HG03575 (cell line): ENCODE measurements around the gene DLL1.

Experiments
- ATAC-seq: cut with Tn5 transposase; IDR thresholded peaks from one replicate; pipeline ENCODE4 v1.9.1; 2021; ENCODE audit not compliant: unreplicated experiment, insufficient number of reproducible peaks, low FRiP score; ENCODE audit errors: extremely low read depth

DLL1 gene

DNA sequence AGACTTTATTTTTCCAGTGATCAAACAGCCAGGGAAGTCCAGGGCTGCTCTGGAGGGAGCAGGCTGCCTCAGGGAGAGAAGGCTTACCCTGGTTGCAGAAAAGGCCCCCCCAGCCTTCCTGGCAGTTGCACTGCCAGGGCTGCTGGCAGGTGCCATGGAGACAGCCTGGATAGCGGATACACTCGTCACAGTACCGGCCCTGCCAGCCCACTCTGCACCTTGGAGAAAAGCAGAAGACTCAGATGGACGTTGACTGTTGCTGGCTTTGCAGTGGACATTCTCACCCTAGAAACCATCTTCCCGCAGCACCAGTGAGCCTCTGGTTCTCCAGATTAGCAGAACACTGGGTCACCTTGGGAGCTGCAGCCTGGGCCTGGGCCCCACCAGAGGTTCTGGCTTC is 5.4 kb downstream of the DLL1 start:
- no peak for ATAC-seq

- no peak for ATAC-seq
These were observed 5.9 kb downstream of the DLL1 start for GRCh38 chr6:170284866-170285469.

- no peak for ATAC-seq
These were observed 6.6 kb downstream of the DLL1 start for GRCh38 chr6:170284126-170284773.

DNA sequence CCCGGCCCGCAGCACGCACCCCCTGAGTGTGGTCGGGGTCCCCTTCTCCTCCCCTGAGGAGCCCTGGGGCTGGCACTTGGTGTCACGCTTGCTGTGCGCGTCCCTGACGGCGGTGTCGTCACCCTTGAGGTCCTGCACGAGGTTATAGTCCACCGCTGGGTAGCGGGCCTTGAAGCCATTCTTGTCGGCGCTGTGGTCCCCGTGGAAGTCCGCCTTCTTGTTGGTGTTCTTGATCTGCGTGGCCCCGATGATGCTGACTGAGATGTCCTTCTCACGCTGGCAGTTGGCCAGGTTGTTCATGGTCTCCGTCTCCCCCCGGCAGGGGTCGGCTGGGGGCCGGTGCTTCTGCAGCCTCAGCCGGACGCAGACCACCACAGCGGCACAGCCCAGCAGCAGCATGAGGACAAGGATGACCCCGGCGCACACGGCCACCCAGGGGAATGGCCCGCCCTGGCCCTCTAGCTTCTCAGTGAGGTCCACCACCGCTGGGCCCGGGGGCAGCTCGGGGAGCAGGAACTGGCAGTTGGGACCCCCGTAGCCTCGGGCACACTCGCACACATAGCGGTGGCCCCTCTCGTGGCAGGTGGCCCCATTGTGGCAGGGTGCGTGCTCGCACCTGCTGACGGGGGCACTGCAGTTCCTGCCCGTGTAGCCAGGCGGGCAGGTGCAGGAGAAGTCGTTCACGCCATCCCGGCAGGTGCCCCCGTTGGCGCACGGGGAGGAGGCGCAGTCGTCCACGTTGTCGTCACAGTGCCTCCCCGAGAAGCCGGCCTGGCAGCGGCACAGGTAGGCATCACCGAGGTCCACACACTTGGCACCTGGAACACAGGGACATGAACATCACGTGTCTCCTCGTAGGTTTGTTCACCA is 7.4 kb downstream of the DLL1 start:
- no peak for ATAC-seq

DNA sequence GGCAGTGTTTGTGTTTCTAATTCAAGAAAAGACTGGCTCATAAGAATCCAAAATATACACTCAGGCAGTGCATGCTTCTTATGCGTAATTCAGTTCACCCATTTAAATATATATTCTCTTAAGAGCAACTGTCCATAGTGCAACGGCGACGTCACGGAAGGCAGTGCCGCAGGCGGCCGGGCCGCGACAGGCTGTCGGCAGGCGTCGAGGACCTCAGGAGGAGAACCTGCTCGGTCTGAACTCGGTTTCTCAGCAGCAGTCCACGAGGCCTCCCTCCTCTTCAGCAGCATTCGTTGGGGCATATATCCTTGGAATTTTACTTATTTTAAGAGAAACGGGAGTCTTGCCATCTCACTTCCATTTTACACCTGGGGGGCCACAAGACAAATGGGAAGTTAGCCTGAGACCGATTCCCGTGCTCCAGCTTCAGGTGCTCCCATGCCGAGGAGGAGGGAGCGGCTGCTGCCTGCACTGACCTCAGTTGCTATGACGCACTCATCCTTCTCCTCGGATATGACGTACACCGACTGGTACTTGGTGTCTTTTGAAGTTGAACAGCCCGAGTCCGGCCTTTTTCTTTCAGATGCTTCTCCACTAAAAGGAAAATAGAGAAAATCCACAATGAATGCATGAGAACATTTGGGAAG is 8.2 kb downstream of the DLL1 start:
- ATAC-seq = no peak

DNA sequence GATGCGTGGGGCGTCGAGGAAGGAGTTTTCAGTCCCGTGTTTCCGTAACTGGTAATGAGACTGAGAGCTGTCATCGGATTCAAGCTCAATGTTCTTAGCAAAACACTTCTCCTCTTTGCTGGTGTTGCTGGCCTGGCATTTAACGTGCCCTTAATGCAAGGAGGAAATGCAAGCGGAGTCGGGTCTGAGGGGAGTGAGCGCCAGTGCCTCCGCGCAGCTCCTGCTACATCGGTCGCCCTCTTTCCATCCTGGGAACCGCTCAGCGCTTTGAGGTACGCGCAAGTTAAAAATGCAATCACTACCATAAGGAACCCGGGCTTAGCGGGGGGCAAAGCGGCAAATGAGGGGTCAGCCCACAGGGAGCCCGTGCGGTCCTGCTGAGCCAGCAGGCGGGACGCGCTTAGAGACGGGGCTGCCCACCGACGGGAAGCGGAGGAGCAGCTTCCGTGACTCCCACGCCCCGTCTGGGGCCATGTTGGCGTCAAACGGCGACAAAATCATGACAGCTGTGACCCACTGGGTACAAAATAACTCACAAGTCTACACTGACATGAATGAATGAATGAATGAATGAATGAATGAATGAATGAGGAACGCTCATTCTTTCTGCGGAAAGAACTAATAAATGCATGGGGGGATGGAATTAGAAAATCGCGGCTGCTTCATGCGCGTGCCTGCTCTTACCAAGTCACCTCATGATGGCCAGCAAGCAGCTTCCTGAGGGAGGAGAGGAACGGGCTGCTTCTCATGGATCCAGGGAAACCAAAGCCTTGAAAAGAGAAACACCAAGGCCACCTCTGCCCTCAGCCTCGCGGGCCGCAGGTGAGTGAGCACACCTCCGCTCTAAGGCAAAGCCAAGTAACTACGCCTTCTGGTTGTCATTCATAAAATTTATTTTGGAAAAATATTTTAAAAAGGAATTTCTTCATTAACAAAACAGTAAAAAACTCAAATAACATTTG is 9.3 kb downstream of the DLL1 start:
- ATAC-seq = no peak

- ATAC-seq = no peak
These were observed 10.2 kb downstream of the DLL1 start for GRCh38 chr6:170280689-170281045.

- no peak for ATAC-seq
These were observed 10.7 kb downstream of the DLL1 start for GRCh38 chr6:170279977-170280688.

- no peak for ATAC-seq
These were observed 11.5 kb downstream of the DLL1 start for GRCh38 chr6:170279426-170279825.

DNA sequence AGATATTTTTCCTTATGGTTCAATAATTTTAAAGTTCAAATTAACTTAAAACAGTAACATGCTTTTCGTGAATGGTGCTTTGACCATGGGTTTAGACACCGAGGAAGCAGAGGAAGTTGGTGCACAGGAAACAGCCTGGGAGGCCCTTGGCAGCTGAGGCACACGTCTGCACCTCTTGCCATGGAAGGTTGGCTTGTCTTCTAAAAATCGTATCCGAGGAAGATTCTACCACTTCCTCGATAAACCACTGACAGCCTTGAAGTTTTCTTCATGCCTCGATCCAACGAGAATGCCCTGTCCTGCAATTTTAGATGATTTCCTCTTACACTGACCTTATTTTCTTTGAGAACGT is 12.2 kb downstream of the DLL1 start:
- ATAC-seq = no peak

- ATAC-seq = no peak
These were observed 12.8 kb downstream of the DLL1 start for GRCh38 chr6:170277893-170278742.

DNA sequence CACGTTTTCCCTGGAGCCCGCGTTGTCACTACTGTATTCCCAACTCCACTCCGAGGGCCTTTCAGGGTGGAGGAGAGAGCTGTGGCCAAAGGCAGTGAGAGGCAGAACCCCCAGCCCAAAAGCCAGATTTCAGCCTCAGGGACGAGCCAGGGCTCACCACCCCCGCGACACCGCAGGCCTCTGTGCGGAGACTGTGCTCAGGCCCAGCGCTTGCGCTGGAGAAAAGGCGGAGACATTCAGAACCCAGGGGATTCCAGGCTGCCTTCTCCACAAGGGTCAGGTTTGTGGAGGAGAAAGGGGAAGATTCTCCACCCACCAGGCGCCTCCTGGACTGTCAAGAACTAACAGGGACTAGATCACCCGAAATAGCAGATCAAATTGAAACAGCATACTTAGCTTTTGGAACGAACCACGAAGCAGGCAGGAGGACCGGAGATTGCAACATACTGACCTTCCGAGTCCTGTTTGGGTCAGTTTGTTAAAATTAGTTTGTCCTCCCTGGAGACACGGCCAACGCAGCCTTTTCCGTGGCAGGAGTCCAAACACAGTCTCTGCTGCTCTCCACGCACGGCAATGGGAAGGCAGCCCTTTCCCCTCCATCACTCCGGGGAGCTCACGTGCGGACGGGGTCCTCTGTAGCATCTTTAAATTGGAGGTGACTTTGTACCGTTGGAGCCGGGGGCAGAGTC is 14.4 kb downstream of the DLL1 start:
- no peak for ATAC-seq

GRCh38 chr6:170274713-170275560 is 15.9 kb downstream of the DLL1 start:
- ATAC-seq = no peak

- ATAC-seq = no peak
These were observed 17.2 kb downstream of the DLL1 start for GRCh38 chr6:170273681-170274080.

- ATAC-seq = no peak
These were observed 17.7 kb downstream of the DLL1 start for GRCh38 chr6:170273191-170273590.
